Measurements from ENCODE around the gene ARPC1B.
"Not testable (repeated sequence)": the region's sequence is repeated elsewhere in the genome, so short reads cannot be mapped to it uniquely, and the experiment has no call there.

The ARPC1B gene

DNA sequence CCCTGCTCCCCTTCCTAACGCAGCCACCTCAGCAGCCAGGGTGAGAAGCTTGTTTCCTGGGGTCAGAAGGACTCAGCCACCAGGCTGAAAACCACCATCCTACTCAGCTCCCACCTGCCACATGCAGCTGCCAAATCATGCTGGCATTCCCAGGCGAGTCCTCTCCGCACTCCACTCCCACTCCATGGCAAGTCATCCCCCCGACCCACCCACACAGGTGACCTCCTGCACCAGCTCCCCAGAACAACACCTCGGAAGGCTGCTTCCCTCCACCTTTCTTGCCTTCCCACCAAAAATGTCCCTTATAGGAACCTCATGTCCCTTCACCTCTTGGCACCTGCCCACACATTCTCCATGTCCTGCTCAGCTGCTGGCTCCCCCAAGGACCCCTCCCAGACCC lies 29.2 kb downstream of the ARPC1B start:
- no peak for DNase-seq
- intact Hi-C loops (cut with DNase I) = loop anchor here (10.0 kb wide), 1 partner anchor 151 kb away; the partner anchor contains the start of genes FAM200A and ZNF655

DNA sequence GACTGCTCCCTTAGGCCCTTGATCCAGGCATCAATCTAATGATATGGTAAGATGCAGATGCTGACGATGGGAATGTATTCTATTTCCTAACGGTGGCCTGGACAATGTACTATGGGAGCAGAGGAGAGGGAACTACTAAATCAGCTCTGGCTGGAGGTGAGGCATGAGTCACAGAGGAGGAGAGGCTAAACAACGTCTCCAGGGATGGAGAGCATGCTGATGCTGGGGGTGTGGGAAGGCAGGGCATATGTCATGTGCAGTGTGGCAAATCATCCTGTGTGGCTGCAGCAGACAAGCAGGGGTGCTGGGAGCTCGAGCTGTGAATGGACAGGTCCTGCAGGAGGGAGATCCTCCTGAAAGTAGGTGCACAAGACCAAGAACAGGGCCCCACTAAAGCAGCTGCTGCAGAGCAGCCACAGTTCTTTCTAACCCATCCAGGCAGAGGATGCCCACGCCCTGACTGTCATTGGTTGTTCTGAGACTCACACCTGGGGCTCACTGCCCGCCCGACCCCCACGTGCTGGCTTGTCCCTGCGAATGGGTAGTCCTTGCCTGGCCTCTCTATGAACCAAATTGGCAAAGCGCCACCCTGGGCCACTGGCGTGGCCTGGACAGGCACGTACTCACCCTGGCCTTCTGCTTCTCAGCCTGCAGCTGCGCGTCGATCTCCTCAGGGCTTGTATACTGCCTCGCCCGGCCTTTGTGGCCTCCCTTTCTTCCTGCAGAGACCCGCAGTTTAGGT lies 29.9 kb downstream of the ARPC1B start:
- peak in 13 of 42 donors; percentile 28 to 69 (median 39) for DNase-seq
- intact Hi-C loops (cut with DNase I) = loop anchor here (10.0 kb wide), 1 partner anchor 150 kb away; the partner anchor contains the start of genes FAM200A and ZNF655

DNA sequence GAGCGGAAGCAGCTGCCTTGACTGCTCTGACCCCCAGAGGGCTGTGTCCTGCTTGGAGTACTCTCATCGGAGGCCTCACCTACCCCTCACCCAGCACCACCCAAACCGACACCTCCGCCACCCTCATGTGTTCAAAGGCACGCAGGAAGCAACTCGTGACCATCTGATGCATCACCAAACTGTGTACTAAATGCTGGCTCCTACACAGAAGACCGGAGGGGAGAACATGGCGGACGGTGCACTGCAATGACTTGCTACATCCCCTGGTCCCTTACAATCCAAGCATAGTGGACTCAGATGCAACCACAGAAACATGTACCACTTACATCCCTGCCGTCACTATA lies 30.4 kb downstream of the ARPC1B start:
- DNase-seq = no peak
- intact Hi-C loops (cut with DNase I) = loop anchor here (5.0 to 10.0 kb wide), 2 partner anchors 78 to 150 kb away; partner anchors contain the start of genes ARPC1A, FAM200A and ZNF655

- no peak for DNase-seq
- intact Hi-C loops (cut with DNase I) = loop anchor here (5.0 to 10.0 kb wide), 2 partner anchors 79 to 148 kb away; partner anchors contain the start of genes ARPC1A, FAM200A and ZNF655
These were observed 32.0 kb downstream of the ARPC1B start for GRCh38 chr7:99406557-99406956.

DNA sequence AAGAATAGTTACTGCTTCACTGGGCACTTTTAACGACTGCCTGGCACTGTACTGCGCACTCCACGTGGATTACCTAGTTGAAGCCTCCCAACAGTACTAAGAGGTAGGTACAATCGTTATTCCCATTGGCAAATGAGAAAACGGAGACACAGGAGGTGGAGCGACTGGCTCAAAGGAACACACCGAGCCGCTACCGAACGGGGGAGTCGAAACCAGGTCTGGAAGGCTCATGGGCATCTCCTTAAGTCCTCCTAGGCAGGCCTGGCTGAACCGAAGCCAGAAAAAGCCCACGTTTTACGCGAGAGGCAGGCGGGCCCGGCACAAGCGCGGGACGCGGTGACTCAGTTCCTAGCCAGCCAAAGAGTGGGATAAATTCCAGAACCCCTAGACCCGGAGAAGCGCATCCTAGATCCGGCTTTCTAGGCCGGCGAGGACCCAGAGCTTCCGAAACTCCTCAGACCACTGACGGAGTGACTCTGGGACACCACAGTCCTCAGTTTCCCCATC lies 33.4 kb downstream of the ARPC1B start:
- intact Hi-C loops (cut with DNase I) = loop anchor here (5.0 to 10.0 kb wide), 2 partner anchors 81 to 147 kb away; partner anchors contain the start of genes ARPC1A, FAM200A and ZNF655
- peak in 36 of 42 donors; percentile 14 to 67 (median 44) for DNase-seq

GRCh38 chr7:99408379-99409191 lies 34.1 kb downstream of the ARPC1B start, which contains the start of the genes BUD31 and PDAP1:
BUD31 (plus strand) TSS chr7:99408969; CDS start chr7:99411093, 2,124 bp downstream.
PDAP1 (minus strand) TSS chr7:99408597; CDS start chr7:99408548, 49 bp downstream.
- DNase-seq = peak; percentile 86 to 97 (median 94)
- intact Hi-C loops (cut with DNase I) = loop anchor here (5.0 to 10.0 kb wide), 2 partner anchors 81 to 146 kb away; partner anchors contain the start of genes ARPC1A, FAM200A and ZNF655

DNA sequence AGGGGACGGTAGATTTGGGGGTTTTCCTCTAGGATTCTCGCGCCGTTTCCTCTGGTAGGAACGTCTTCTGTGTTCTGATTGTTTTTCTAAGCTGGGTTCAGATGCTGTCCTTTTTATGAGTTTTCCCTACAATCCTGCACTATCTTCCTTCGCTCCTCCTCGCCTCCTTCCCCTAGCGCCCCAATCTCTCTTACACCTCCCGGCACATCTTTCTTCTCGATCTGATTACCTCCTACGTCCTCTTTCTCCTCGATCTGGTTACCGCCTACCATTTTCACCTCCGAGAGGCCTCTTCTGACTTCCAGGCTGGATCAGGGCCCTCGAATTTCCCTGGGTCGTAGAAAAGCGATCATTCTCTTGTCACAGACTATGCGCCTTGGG lies 34.7 kb downstream of the ARPC1B start:
- intact Hi-C loops (cut with DNase I) = loop anchor here (5.0 to 10.0 kb wide), 2 partner anchors 82 to 146 kb away; partner anchors contain the start of genes ARPC1A, FAM200A and ZNF655
- DNase-seq = peak in 21 of 42 donors; percentile 5 to 66 (median 31)

- intact Hi-C loops (cut with DNase I) = loop anchor here (5.0 to 10.0 kb wide), 2 partner anchors 83 to 145 kb away; partner anchors contain the start of genes ARPC1A, FAM200A and ZNF655
- DNase-seq = no peak
These were observed 35.3 kb downstream of the ARPC1B start for GRCh38 chr7:99409806-99410205.

- intact Hi-C loops (cut with DNase I) = no loop called here
- DNase-seq = no peak
These were observed 36.1 kb downstream of the ARPC1B start for GRCh38 chr7:99410635-99411034.

- DNase-seq = peak in 38 of 42 donors; percentile 38 to 84 (median 58)
- intact Hi-C loops (cut with DNase I) = not testable (repeated sequence)
These were observed 41.1 kb downstream of the ARPC1B start for GRCh38 chr7:99415513-99416127.

DNA sequence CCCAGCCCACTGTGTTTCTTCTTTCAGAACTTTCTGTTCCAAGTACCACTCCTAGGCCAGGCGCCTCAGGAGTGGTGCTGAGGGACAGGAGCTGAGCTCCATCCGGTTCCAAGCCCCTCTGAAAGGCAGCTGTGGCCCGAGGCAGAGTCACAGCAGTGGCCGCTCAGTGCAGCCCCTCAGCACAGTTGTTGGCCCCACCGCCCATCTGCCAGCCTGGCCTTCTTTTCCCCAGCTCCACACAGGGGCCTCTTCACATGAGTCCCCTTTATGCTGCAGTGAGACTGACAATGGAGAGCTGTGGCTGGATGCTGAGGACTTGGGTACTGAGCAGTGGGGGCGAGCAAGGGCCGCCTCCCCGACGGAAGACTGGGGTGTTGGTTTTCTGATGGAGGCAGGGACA lies 43.7 kb downstream of the ARPC1B start:
- intact Hi-C loops (cut with DNase I) = no loop called here
- no peak for DNase-seq

DNA sequence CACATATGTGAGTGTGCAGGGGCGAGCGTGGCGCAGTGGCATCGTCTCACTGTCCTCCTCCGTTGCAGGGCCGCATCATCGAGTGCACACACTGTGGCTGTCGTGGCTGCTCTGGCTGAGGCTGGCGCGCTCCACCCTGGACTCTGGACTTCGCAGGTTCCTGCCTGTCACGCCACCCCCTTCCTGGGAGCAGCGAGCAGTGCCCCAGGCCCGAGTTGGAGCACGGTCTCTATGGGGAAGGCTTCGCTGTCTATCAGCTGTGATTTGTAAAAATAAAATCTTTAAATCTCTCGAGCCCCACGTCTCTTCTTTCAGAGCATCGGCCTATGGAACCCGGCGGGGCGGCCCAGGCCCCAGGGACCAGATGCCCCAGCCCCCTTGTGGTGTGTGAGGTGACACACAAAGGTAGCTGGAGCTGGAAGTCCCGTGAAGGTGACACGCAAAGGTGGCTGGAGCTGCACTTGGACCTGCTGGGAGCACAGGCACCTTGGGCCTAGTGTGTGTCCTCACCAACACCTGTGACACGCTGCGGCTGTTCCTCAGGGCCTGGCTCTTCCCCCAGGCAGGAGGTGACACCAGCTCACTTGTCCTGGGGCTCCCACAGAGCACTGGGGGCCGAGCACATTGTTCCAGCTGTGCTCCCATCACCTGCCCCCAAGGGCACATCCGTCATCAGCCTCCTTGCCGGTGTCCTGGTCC lies 44.9 kb downstream of the ARPC1B start:
- no peak for DNase-seq
- intact Hi-C loops (cut with DNase I) = no loop called here

DNA sequence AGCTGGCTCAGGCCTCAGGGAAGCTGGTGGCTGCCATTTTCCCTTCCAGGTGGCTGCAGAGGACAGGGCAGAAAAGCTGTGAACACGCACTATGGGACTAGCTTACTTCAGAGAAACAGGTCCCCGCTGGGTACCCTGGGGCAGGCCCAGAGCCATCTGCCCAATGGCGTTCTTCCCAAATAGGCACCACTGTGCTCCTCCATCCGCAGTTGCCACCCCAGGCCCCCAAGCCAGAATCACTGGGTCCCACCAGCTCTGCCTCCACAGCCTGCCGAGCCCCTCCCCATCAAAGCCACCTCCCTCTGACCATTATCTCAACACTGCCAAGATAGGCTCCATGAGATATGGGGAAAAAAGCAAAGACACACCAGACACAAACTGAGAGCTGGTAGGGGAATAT lies 45.7 kb downstream of the ARPC1B start:
- DNase-seq = no peak
- intact Hi-C loops (cut with DNase I) = no loop called here

DNA sequence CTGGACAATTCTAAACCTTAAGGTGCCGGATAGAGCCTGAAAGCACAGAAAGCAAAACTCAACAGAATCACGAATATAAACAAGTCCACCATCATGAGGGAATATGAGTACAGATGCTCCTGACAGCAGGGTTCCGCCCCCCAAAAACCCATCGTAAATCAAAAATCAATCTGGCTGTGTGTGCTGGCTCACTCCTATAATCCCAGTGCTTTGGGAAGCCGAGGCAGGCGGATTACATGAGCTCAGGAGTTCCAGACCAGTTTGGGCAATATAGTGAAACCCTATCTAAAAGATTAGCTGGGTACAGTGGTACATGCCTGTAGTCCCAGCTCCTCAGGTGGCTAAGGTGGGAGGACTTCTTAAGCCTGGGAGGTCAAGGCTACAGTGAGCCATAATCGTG lies 46.5 kb downstream of the ARPC1B start:
- intact Hi-C loops (cut with DNase I) = no loop called here
- no peak for DNase-seq

GRCh38 chr7:99422186-99422585 lies 47.7 kb downstream of the ARPC1B start:
- DNase-seq = no peak
- intact Hi-C loops (cut with DNase I) = no loop called here

GRCh38 chr7:99422625-99423024 lies 48.1 kb downstream of the ARPC1B start:
- DNase-seq = no peak
- intact Hi-C loops (cut with DNase I) = no loop called here

GRCh38 chr7:99424932-99425730 lies 50.6 kb downstream of the ARPC1B start:
- intact Hi-C loops (cut with DNase I) = no loop called here
- no peak for DNase-seq
